Upper lobe of right lung (tissue), 1 donor: ENCODE results near the gene GNAZ. TPM values are rescaled to one million over a fixed set of nuclear protein-coding genes. Genes with fewer than 3 reads are reported as not detected.

Source experiments
- ATAC-seq: fragments of 200-7000 bp; cut with Tn5 transposase; one replicate; pipeline ENCODE4 v1.9.1; 2020; ENCODE audit warnings: mild to moderate bottlenecking, moderate library complexity
- DNase-seq: peaks from one replicate; pipeline ENCODE4 v3.0.0-alpha.2; 2020
- H3K27ac ChIP-seq: fragments of 200-600 bp; one replicate; pipeline ENCODE4 v1.8.0; 2022
- H3K27me3 ChIP-seq: fragments of 200-600 bp; one replicate; pipeline ENCODE4 v1.8.0; 2022; ENCODE audit warnings: mild to moderate bottlenecking
- H3K36me3 ChIP-seq: fragments of 200-600 bp; one replicate; pipeline ENCODE4 v1.8.0; 2022
- H3K4me1 ChIP-seq: fragments of 200-600 bp; one replicate; pipeline ENCODE4 v1.8.0; 2022
- H3K4me3 ChIP-seq: fragments of 200-600 bp; one replicate; pipeline ENCODE4 v1.8.0; 2022; ENCODE audit warnings: mild to moderate bottlenecking
- H3K9me3 ChIP-seq: fragments of 200-600 bp; one replicate; pipeline ENCODE4 v1.8.0; 2022
- intact Hi-C: fragments of 100-400 bp; cut with DNase I; formaldehyde crosslinking; loops from one replicate; pipeline ENCODE4 v1.11.0; 2022
- total RNA-seq: library from RNA; stranded (reverse); fragmentation: NEBNext Ultra II Directional; extraction: Animal tissue kit (Norgen Biotek cat#: 25700); gene quantifications from one replicate; pipeline ENCODE4 v1.2.1, GENCODE V29; 2021
- TF ChIP-seq, protein P1 (sequence below): fragments of 200-600 bp; IDR thresholded peaks from one replicate; pipeline ENCODE4 v1.8.0; 2022; ENCODE audit warnings: antibody characterized with exemption
- donor health status: DM: no; HTN: yes; CAD: no; lungs with severe emphysema.

The GNAZ gene
- total RNA-seq, 1 donor from 2014 or later = 3.0 TPM

DNA sequence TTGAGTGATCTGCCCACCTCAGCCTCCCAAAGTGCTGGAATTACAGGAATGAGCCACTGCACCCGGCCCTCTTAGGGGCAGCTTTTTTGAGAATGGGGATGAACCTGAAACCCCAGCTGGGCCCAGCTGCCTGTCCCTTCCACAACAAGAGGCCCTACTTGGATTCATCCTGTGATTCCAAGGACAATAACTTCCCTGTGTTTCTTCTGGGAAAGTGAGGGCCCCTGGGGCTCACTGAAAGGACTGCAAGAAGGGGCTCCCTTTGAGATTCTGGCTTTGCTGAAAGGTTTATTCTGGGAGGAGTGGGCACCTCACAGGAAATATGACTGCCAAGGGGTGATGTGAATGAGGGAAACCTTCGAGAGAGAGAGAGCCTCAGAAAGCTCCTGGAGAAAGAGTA lies 12.3 kb upstream of the GNAZ start:
- intact Hi-C loops = no loop called here
- Histone ChIP-seq H3K9me3 (no peaks in the 10 kb centered on the region), H3K27ac (no peak overlapping the region), H3K4me3 (no peak overlapping the region), H3K27me3 (no peaks in the 10 kb centered on the region), H3K36me3 (no peaks in the 10 kb centered on the region), H3K4me1 (no peaks in the 10 kb centered on the region)
- peak; percentile 12 for DNase-seq
- TF ChIP-seq, protein P1, sequence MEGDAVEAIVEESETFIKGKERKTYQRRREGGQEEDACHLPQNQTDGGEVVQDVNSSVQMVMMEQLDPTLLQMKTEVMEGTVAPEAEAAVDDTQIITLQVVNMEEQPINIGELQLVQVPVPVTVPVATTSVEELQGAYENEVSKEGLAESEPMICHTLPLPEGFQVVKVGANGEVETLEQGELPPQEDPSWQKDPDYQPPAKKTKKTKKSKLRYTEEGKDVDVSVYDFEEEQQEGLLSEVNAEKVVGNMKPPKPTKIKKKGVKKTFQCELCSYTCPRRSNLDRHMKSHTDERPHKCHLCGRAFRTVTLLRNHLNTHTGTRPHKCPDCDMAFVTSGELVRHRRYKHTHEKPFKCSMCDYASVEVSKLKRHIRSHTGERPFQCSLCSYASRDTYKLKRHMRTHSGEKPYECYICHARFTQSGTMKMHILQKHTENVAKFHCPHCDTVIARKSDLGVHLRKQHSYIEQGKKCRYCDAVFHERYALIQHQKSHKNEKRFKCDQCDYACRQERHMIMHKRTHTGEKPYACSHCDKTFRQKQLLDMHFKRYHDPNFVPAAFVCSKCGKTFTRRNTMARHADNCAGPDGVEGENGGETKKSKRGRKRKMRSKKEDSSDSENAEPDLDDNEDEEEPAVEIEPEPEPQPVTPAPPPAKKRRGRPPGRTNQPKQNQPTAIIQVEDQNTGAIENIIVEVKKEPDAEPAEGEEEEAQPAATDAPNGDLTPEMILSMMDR = no peak
- ATAC-seq = no peak

DNA sequence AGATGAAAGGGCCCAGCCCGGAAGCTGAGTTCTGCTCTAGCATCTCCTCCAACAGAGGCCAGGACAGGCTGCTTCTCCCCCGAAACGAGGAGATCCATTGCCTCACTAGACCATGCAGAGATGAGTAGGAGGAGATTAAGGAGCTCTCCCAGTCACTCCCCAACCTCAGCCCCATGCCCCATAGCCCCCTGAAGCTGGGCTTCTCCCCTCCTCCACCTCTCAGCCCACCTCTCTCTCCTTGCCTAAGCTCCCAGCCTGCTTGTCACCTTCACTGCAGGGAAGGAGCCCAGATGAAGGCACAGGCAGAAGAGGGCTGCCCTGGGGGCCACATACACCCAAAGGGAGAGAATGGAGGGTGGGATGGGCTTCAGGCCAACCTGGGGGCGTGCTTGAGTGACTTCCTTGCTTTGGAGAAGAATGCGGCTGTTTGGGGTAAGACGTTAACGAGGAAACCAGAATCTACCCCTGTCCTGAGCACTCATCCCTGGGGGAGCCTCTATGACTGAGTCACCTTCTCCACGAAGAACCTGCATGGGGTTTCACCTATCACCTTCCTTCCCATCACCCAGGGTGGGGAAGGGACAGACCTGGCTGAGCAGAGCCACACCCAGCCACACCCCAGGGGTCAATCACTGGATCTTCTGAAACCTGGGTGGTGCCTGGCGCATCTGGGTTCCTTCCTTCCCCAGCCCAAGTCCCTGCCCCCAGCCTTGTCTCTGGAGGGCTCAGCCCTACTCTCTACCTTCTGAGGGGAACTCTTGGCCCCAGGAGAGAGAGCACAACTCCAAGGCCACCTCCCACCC lies 11.6 kb upstream of the GNAZ start:
- intact Hi-C loops = no loop called here
- Histone ChIP-seq H3K4me3 (no peak overlapping the region), H3K27me3 (no peaks in the 10 kb centered on the region), H3K4me1 (no peaks in the 10 kb centered on the region), H3K27ac (no peak overlapping the region), H3K36me3 (no peaks in the 10 kb centered on the region), H3K9me3 (no peaks in the 10 kb centered on the region)
- TF ChIP-seq, protein P1 = no peak
- DNase-seq (peak; percentile 50), ATAC-seq (no peak)

DNA sequence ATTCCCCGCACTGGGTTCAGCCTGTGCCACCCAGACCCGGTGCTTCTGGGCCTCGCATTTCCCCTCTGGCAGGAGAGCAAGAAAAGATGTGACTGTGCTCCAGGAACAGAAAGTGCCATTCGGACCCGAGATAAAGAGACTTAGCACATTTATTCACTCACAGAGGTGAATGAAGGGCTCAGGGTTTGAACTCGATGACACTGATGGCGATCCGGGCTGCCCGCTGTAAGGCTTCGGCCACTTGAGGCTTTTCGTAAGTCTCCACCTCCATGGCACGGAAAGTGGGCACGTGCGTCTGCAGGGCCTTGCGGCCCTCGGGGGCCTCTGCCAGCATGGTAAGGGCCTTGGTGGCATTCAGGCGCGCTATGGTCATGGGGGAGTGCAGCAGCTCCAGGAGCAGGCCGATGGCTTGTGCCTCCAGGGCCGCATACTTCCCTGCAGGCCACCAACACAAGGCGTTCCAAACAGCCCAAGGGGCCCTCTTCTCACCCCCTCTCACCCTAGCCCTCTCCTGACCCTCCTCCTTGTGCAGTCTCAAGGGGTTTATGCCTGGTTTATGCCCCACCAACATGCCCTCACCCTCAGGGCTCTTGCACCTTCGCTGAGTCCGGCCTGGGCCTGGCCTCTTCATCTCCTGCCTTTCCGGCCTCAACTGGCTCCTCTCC lies 10.9 kb upstream of the GNAZ start:
- ATAC-seq = no peak
- Histone ChIP-seq H3K4me1 (no peaks in the 10 kb centered on the region), H3K36me3 (no peaks in the 10 kb centered on the region), H3K4me3 (no peak overlapping the region), H3K27ac (no peak overlapping the region), H3K9me3 (no peaks in the 10 kb centered on the region), H3K27me3 (no peaks in the 10 kb centered on the region)
- intact Hi-C loops = no loop called here
- TF ChIP-seq, protein P1 = no peak
- DNase-seq = peak; percentile 44

DNA sequence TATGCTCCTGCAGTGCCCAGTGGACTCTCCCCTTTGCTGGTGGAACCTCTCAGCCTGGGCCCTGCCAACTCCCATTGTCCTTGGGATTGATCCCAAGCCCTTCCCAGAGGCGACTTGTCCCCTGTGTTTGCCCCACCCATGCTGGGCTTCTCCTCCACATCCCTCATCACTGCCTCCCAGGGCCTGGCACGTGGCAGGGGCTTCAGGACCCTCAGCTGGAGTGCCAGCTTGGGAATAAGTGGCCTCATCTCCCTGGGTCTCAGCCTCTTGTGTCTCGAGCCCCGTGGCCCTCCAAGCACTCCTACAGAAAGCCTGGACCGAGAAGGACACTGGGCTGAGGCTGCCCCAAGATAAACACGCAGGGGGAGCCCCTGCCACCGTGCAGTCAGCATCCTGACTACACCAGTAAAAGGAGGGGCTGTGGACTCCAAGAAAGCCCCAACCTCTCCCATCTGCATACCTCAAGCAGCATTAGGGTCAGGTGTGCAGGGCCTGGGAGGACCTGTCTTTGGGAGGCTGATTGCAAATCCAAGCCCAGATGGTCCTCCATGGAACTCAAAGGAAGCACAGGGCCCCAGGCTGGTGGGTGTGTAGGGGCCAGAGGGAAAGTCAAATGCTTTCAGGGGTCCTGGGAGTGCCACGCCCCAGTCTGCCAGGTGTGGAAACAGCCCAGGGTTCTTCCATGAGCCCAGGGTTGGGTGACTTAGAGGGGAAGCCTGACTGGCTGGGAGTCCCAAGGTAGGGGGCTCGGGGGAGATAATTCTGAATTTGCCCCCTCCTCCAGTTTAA lies 9.5 kb upstream of the GNAZ start:
- ATAC-seq = no peak
- DNase-seq = peak; percentile 48
- no peaks in the 10 kb centered on the region for H3K4me1 ChIP-seq
- H3K27ac ChIP-seq = no peak overlapping the region
- TF ChIP-seq, protein P1 = no peak
- no peaks in the 10 kb centered on the region for H3K36me3 ChIP-seq
- intact Hi-C loops = no loop called here
- H3K27me3 ChIP-seq = no peaks in the 10 kb centered on the region
- H3K9me3 ChIP-seq = no peaks in the 10 kb centered on the region
- no peak overlapping the region for H3K4me3 ChIP-seq

DNA sequence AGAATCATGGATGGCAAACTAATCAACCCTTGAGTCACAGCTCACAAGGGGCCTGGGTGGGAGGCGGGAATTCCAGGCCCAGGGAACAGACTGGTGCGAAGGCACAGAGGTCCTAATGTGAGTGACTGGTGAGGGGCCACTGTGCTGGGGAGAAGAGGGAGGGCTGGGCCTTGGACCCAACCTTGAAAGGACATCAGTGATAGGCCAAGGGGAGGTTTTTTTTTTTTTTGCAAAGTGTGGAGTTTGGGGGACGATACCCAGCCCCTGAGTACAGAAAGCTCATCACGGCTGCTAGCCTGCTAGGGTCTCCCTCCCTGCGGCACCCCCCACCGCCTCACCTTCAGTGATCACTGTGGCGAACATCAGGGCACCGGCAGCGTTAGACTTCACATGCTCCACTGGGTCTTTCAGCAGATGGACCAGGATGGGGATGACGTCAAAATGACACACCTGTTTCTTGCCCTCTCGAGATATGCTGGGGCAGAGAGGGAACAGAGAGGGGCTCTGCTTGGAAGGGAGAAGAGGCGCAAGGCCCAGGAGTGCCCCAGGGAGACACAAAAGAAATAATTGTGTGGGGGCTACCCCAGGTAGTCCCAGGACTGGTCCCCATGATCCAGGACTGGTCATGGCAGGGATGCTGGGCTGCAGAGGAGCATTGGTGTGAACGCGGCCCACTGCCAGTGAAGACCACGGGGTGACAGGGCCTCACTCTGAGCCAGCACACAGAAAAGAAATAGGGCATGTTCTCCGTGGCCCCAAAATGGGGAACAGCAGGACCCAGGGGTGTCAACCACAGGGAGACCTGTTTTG lies 8.6 kb upstream of the GNAZ start:
- Histone ChIP-seq H3K4me3 (no peak overlapping the region), H3K36me3 (no peaks in the 10 kb centered on the region), H3K27me3 (no peaks in the 10 kb centered on the region), H3K27ac (no peak overlapping the region), H3K4me1 (no peaks in the 10 kb centered on the region), H3K9me3 (no peaks in the 10 kb centered on the region)
- no peak for ATAC-seq
- intact Hi-C loops = no loop called here
- peak; percentile 46 for DNase-seq
- TF ChIP-seq, protein P1 = no peak
